Activated CD8-positive, alpha-beta memory T cell treated with anti-CD3 and anti-CD28 coated beads, Interleukin-2, amount 50 U/mL, for 24 hours (primary cell): ENCODE measurements around the gene TAF8.

Experiments used
- DNase-seq: peaks from one replicate; pipeline ENCODE4 v3.0.0-alpha.2; 2020; ENCODE audit errors: extremely low read depth

TAF8 gene

GRCh38 chr6:42059743-42060142 lies 9.4 kb downstream of the TAF8 start:
- DNase-seq: no peak

GRCh38 chr6:42066156-42066675 lies 15.9 kb downstream of the TAF8 start:
- no peak for DNase-seq

GRCh38 chr6:42068173-42068572 lies 17.8 kb downstream of the TAF8 start:
- DNase-seq: no peak

GRCh38 chr6:42068872-42069522 lies 18.7 kb downstream of the TAF8 start:
- no peak for DNase-seq

GRCh38 chr6:42071881-42072583 lies 21.7 kb downstream of the TAF8 start:
- no peak for DNase-seq

GRCh38 chr6:42073287-42073686 lies 23.0 kb downstream of the TAF8 start:
- DNase-seq: no peak

- DNase-seq: peak; percentile 24
These were observed 25.0 kb downstream of the TAF8 start for GRCh38 chr6:42075159-42075838.

- DNase-seq: no peak
These were observed 28.1 kb downstream of the TAF8 start for GRCh38 chr6:42078386-42078785.

GRCh38 chr6:42079941-42080464 lies 29.7 kb downstream of the TAF8 start:
- DNase-seq: no peak

GRCh38 chr6:42083530-42083929 lies 33.2 kb downstream of the TAF8 start:
- no peak for DNase-seq

GRCh38 chr6:42084889-42085288 lies 34.6 kb downstream of the TAF8 start:
- no peak for DNase-seq

GRCh38 chr6:42086046-42087035 lies 36.0 kb downstream of the TAF8 start:
- DNase-seq: no peak

- DNase-seq: no peak
These were observed 37.8 kb downstream of the TAF8 start for GRCh38 chr6:42088101-42088591.

GRCh38 chr6:42090819-42091717 lies 40.7 kb downstream of the TAF8 start:
- no peak for DNase-seq

GRCh38 chr6:42091718-42092023 lies 41.3 kb downstream of the TAF8 start:
- no peak for DNase-seq

- DNase-seq: no peak
These were observed 43.4 kb downstream of the TAF8 start for GRCh38 chr6:42093582-42094329.

- DNase-seq: no peak
These were observed 44.8 kb downstream of the TAF8 start for GRCh38 chr6:42095094-42095493.

GRCh38 chr6:42095776-42096541 lies 45.6 kb downstream of the TAF8 start:
- DNase-seq: no peak
